Endothelial cell of umbilical vein (primary cell): ENCODE results near the gene PANX3. TPM values are rescaled to one million over a fixed set of nuclear protein-coding genes. Genes with fewer than 3 reads are reported as not detected.

Experiments
- BruUV-seq: library from RNA; stranded (reverse); fragments of 400-500 nt; replicated peaks from 2 replicates; lab custom pipeline; 2021; lab: Mats Ljungman, UMichigan
- CTCF ChIA-PET: fragments of 300-600, 350-600 bp; sonication (Branson Sonifier 250); formaldehyde crosslinking; loops from one replicate; lab custom pipeline; 2021; ENCODE audit warnings: antibody characterized with exemption, inconsistent platforms; lab: Charles Lee
- POLR2A ChIA-PET: fragments of 300-600, 350-600 bp; sonication (Branson Sonifier 250); formaldehyde crosslinking; loops from one replicate; lab custom pipeline; 2021; ENCODE audit warnings: antibody characterized with exemption, inconsistent platforms; lab: Charles Lee
- DNase-seq: peaks from one replicate; pipeline ENCODE4 v3.0.0-alpha.2; 2011; ENCODE audit warnings: low read depth, low spot score
- FAIRE-seq: peaks from 2 replicates; lab custom pipeline; 2011; peaks lifted over from hg19 to GRCh38; lab: Jason Lieb, UNC
- H2AFZ ChIP-seq: 2 replicates; pipeline ENCODE4 v1.6.0; 2012; ENCODE audit warnings: low read depth, low read length, control low read depth, inconsistent platforms
- H3K27ac ChIP-seq: 2 replicates; pipeline ENCODE4 v1.5.1; 2011; ENCODE audit warnings: low read depth, mild to moderate bottlenecking, control low read depth, low read length, moderate library complexity; ENCODE audit not compliant: insufficient read depth
- H3K27me3 ChIP-seq, 2 experiments: 2 replicates each; pipeline versions ENCODE4 v1.6.0 to v1.6.1; 2011; ENCODE audit warnings: low read length in 2 of 2, mixed read lengths in 1 of 2; ENCODE audit not compliant: control insufficient read depth in 2 of 2, insufficient read depth in 2 of 2
- H3K36me3 ChIP-seq, 2 experiments: 2 replicates in 1 of 2; 3 replicates in 1 of 2; pipeline ENCODE4 v1.5.1; 2011; ENCODE audit warnings: low read length in 2 of 2, mild to moderate bottlenecking in 1 of 2, moderate library complexity in 1 of 2; ENCODE audit not compliant: control insufficient read depth in 2 of 2, insufficient read depth in 2 of 2; ENCODE audit errors: extremely low read depth in 1 of 2
- H3K4me1 ChIP-seq: 3 replicates; pipeline ENCODE4 v1.5.1; 2011; ENCODE audit warnings: mild to moderate bottlenecking, low read length; ENCODE audit not compliant: control insufficient read depth, insufficient read depth; ENCODE audit errors: extremely low read depth
- H3K4me2 ChIP-seq: 2 replicates; pipeline ENCODE4 v1.6.1; 2011; ENCODE audit warnings: low read length, control low read depth, mixed read lengths; ENCODE audit not compliant: insufficient read depth
- H3K4me3 ChIP-seq, 3 experiments: fragments of 200-600 bp in 1 of 3; sonication (generic), shearing (Covaris generic) in 1 of 3; replicated peaks in 1 of 3; 2 replicates each; pipeline ENCODE4 v1.5.1; 2011 to 2016; ENCODE audit warnings: control low read depth in 3 of 3, low read length in 3 of 3, mild to moderate bottlenecking in 2 of 3, inconsistent platforms in 1 of 3, low read depth in 1 of 3, moderate library complexity in 1 of 3; ENCODE audit not compliant: insufficient read depth in 1 of 3
- H3K79me2 ChIP-seq: 2 replicates; pipeline ENCODE4 v1.6.0; 2012; ENCODE audit warnings: low read length, inconsistent platforms; ENCODE audit not compliant: control insufficient read depth, insufficient read depth
- H3K9ac ChIP-seq: replicated peaks from 2 replicates; pipeline ENCODE3; 2011; ENCODE audit warnings: low read length, control low read depth; ENCODE audit not compliant: insufficient read depth; ENCODE audit errors: extremely low read depth
- H3K9me1 ChIP-seq: replicated peaks from 3 replicates; pipeline ENCODE4 v1.6.0; 2011; ENCODE audit warnings: mild to moderate bottlenecking, low read length; ENCODE audit not compliant: control insufficient read depth, insufficient read depth; ENCODE audit errors: extremely low read depth
- H3K9me3 ChIP-seq: replicated peaks from 2 replicates; pipeline ENCODE4 v1.5.1; 2012; ENCODE audit warnings: low read length, inconsistent platforms; ENCODE audit not compliant: control insufficient read depth, insufficient read depth
- H4K20me1 ChIP-seq: replicated peaks from 2 replicates; pipeline ENCODE3; 2011; ENCODE audit warnings: mild to moderate bottlenecking, low read length; ENCODE audit not compliant: control insufficient read depth, insufficient read depth; ENCODE audit errors: extremely low read depth
- EZH2 ChIP-seq: IDR thresholded peaks from 2 replicates; pipeline ENCODE4 v1.6.1; 2012; ENCODE audit warnings: borderline replicate concordance, low read depth, mild to moderate bottlenecking, moderate library complexity, low read length, inconsistent platforms; ENCODE audit not compliant: severe bottlenecking
- FOS ChIP-seq: IDR thresholded peaks from 2 replicates; pipeline ENCODE4 v1.6.1; 2011; ENCODE audit warnings: mild to moderate bottlenecking, low read length, moderate library complexity, borderline replicate concordance; ENCODE audit not compliant: insufficient read depth
- GATA2 ChIP-seq: IDR thresholded peaks from 2 replicates; pipeline ENCODE4 v1.7.0; 2011; ENCODE audit warnings: low read depth, mild to moderate bottlenecking, moderate library complexity, mixed read lengths, low read length; ENCODE audit not compliant: insufficient read length, insufficient read depth
- JUN ChIP-seq: IDR thresholded peaks from 2 replicates; pipeline ENCODE4 v1.6.1; 2011; ENCODE audit warnings: borderline replicate concordance, low read depth; ENCODE audit not compliant: insufficient read length, insufficient read depth
- MAX ChIP-seq: IDR thresholded peaks from 2 replicates; pipeline ENCODE4 v1.6.1; 2011; ENCODE audit not compliant: insufficient read depth, insufficient read length
- MYC ChIP-seq: IDR thresholded peaks from one replicate; pipeline ENCODE4 v1.6.1; 2011; ENCODE audit warnings: mild to moderate bottlenecking, low read depth, low read length
- POLR2A ChIP-seq: IDR thresholded peaks from 2 replicates; pipeline ENCODE4 v1.6.1; 2012; ENCODE audit warnings: low read depth, mild to moderate bottlenecking, control low read depth, low read length
- POLR2AphosphoS5 ChIP-seq: IDR thresholded peaks from 2 replicates; pipeline ENCODE4 v1.6.1; 2012; ENCODE audit warnings: low read depth, mild to moderate bottlenecking, control low read depth, low read length, moderate library complexity; ENCODE audit not compliant: insufficient read depth
- dilution Hi-C: fragments of 300-500 bp; cut with MboI; formaldehyde crosslinking; loops from one replicate; pipeline ENCODE4 v1.15.0; 2019; ENCODE audit warnings: low sequenced_read_pairs; ENCODE audit not compliant: extremely low pct_ligation_motif_present
- intact Hi-C: fragments of 100-400 bp; cut with micrococcal nuclease; formaldehyde crosslinking; loops from one replicate; pipeline ENCODE4 v1.10.0; 2022
- polyA plus RNA-seq, 4 experiments: library from polyadenylated mRNA; depleted of rRNA in 3 of 4; stranded (reverse) in 3 of 4; unstranded in 1 of 4; fragments of >200 nt; gene quantifications; 2 replicates each; pipeline versions ENCODE4 v1.2.1 to v1.2.3, GENCODE V29; 2011 to 2012; ENCODE audit warnings: missing spikeins in 1 of 4
- total RNA-seq: library from RNA; stranded (reverse); gene quantifications from 2 replicates; pipeline ENCODE4 v1.2.3, GENCODE V29; 2021
- TF ChIP-seq, protein P1 (sequence below), 2 donors: IDR thresholded peaks; 1 replicate in 1 of 2; 2 replicates in 1 of 2; pipeline ENCODE4 v1.5.1; 2011; ENCODE audit warnings: low read length in 2 of 2, mild to moderate bottlenecking in 2 of 2, moderate library complexity in 2 of 2, control low read depth in 1 of 2, inconsistent platforms in 1 of 2, low read depth in 1 of 2; ENCODE audit not compliant: insufficient read depth in 1 of 2; ENCODE audit errors: extremely low read depth in 1 of 2

PANX3 gene
- total and polyA plus RNA-seq, 2 donors (not counting 3 experiments of a cell fraction or from before 2014, with no cell fraction given): not detected

DNA sequence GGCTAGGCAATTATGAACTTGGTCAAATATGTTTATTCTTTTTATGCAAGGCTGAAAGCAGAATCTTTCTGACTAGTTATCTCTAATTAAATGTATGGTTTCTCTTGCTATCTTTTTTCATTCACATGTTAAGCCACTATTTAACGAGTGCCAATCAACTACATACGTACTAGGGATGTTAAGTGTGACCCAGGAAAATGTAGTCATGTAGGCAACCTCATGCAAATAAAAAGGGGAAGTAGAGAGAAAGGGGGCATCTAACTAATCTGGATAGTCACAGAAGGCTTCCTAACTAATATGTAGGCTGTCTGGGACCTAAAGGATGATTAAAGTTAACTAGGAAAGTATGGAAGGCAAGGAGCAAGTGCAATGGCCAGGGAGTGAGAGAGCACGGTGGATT is 34.9 kb downstream of the PANX3 start:
- BruUV-seq: no TSS peak
- Histone ChIP-seq H3K9me1 (no peaks in the 10 kb centered on the region), H3K27me3 (no peaks in the 10 kb centered on the region), H3K4me2 (no peak overlapping the region), H3K79me2 (no peaks in the 10 kb centered on the region), H3K36me3 (no peaks in the 10 kb centered on the region), H3K4me3 (no peak overlapping the region), H3K27ac (no peak overlapping the region), H2AFZ (no peak overlapping the region), H4K20me1 (no peaks in the 10 kb centered on the region), H3K4me1 (peaks cover 18% of the 10 kb centered on the region), H3K9me3 (no peaks in the 10 kb centered on the region), H3K9ac (no peak overlapping the region)
- TF ChIP-seq JUN (no peak), FOS (no peak), POLR2AphosphoS5 (no peak), MYC (no peak), POLR2A (no peak), GATA2 (no peak), EZH2 (no peak), MAX (no peak)
- TF ChIP-seq, protein P1, sequence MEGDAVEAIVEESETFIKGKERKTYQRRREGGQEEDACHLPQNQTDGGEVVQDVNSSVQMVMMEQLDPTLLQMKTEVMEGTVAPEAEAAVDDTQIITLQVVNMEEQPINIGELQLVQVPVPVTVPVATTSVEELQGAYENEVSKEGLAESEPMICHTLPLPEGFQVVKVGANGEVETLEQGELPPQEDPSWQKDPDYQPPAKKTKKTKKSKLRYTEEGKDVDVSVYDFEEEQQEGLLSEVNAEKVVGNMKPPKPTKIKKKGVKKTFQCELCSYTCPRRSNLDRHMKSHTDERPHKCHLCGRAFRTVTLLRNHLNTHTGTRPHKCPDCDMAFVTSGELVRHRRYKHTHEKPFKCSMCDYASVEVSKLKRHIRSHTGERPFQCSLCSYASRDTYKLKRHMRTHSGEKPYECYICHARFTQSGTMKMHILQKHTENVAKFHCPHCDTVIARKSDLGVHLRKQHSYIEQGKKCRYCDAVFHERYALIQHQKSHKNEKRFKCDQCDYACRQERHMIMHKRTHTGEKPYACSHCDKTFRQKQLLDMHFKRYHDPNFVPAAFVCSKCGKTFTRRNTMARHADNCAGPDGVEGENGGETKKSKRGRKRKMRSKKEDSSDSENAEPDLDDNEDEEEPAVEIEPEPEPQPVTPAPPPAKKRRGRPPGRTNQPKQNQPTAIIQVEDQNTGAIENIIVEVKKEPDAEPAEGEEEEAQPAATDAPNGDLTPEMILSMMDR (IDR thresholded peaks at IDR 0.05; ENCODE audit: extremely low read depth in 1 of 2, insufficient read depth in 1 of 2, low read depth in 1 of 2, low read length in 2 of 2): no peak
- dilution Hi-C loops (no loop called here), intact Hi-C loops (no loop called here)
- FAIRE-seq: no peak
- POLR2A ChIA-PET: no interaction called here
- no peak for DNase-seq
- CTCF ChIA-PET: interaction anchor here (0.8 to 6.5 kb wide), 4 partner anchors 187 to 221 kb away, joined by 4 to 86 read pairs (median 8); no protein-coding TSS in a partner anchor
